Ectodermal cell (in vitro differentiated cells): ENCODE data around the gene GUK1.

ENCODE experiments used
- H3K27ac ChIP-seq: 2 replicates; pipeline ENCODE4 v1.7.0; 2013; ENCODE audit warnings: mild to moderate bottlenecking, low read depth, low read length; ENCODE audit not compliant: insufficient read depth, poor library complexity, severe bottlenecking
- H3K27me3 ChIP-seq: 2 replicates; pipeline ENCODE4 v1.7.0; 2013; ENCODE audit warnings: mild to moderate bottlenecking, low read length; ENCODE audit not compliant: insufficient read depth, control insufficient read depth, poor library complexity, severe bottlenecking
- H3K36me3 ChIP-seq: one replicate; pipeline ENCODE4 v1.7.0; 2013; ENCODE audit warnings: low read length; ENCODE audit not compliant: control insufficient read depth, insufficient read depth
- H3K4me1 ChIP-seq: one replicate; pipeline ENCODE4 v1.7.0; 2013; ENCODE audit warnings: low read length; ENCODE audit not compliant: control insufficient read depth, insufficient read depth
- H3K4me3 ChIP-seq: 2 replicates; pipeline ENCODE4 v1.7.0; 2013; ENCODE audit warnings: low read depth, low read length, control low read depth; ENCODE audit not compliant: insufficient read depth
- H3K9me3 ChIP-seq: 2 replicates; pipeline ENCODE4 v1.7.0; 2013; ENCODE audit warnings: mild to moderate bottlenecking, low read length, moderate library complexity; ENCODE audit not compliant: control insufficient read depth
- WGBS, 2 experiments: methylation state at CpG; one replicate each; pipeline ENCODE4 v1.1.7; 2013; ENCODE audit warnings: missing lambda C conversion rate in 2 of 2; 5-methylcytosine and 5-hydroxymethylcytosine counted together

Gene GUK1

GRCh38 chr1:228096416-228097332 lies 43.4 kb upstream of the GUK1 start:
- no peaks in the 10 kb centered on the region for H3K4me1 ChIP-seq
- peaks cover 33% of the 10 kb centered on the region for H3K36me3 ChIP-seq
- 94 to 96% methylated on average over 13 of the region's 13 CpGs for WGBS, 2 experiments
- no peak overlapping the region for H3K4me3 ChIP-seq
- no peaks in the 10 kb centered on the region for H3K9me3 ChIP-seq
- no peak overlapping the region for H3K27ac ChIP-seq
- no peaks in the 10 kb centered on the region for H3K27me3 ChIP-seq

DNA sequence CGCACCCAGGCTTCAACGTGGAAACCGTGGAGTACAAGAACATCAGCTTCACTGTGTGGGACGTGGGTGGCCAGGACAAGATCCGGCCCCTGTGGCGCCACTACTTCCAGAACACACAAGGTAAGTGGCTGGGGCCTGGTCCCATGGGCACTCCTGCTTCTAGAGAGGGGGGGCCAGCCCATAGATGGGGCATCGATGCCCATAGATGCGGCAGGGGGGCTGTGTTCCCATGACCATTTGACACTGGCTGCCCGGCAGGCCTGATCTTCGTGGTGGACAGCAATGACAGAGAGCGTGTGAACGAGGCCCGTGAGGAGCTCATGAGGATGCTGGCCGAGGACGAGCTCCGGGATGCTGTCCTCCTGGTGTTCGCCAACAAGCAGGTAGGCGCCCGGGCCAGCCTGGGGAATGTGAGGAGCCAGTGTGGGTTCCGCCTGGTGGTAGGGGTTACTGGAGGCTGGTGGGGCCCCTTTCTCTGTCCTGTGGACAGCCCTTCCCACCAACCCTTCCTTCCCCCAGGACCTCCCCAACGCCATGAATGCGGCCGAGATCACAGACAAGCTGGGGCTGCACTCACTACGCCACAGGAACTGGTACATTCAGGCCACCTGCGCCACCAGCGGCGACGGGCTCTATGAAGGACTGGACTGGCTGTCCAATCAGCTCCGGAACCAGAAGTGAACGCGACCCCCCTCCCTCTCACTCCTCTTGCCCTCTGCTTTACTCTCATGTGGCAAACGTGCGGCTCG lies 42.6 kb upstream of the GUK1 start:
- WGBS, 2 experiments: 95 to 96% methylated on average over 34 of the region's 34 CpGs
- H3K27me3 ChIP-seq: no peaks in the 10 kb centered on the region
- H3K36me3 ChIP-seq: peaks cover 33% of the 10 kb centered on the region
- no peak overlapping the region for H3K4me3 ChIP-seq
- no peaks in the 10 kb centered on the region for H3K4me1 ChIP-seq
- no peaks in the 10 kb centered on the region for H3K9me3 ChIP-seq
- H3K27ac ChIP-seq: no peak overlapping the region

- WGBS, 2 experiments: 95% methylated on average over 28 of the region's 28 CpGs
- H3K27ac ChIP-seq: no peak overlapping the region
- no peaks in the 10 kb centered on the region for H3K9me3 ChIP-seq
- no peaks in the 10 kb centered on the region for H3K4me1 ChIP-seq
- H3K27me3 ChIP-seq: no peaks in the 10 kb centered on the region
- H3K36me3 ChIP-seq: peaks cover 33% of the 10 kb centered on the region
- no peak overlapping the region for H3K4me3 ChIP-seq
Observed at GRCh38 chr1:228098323-228098931, 41.7 kb upstream of the GUK1 start.

- 93 to 94% methylated on average over 4 of the region's 4 CpGs for whole genome bisulfite sequencing, 2 experiments
- peaks cover 33% of the 10 kb centered on the region for H3K36me3 ChIP-seq
- H3K27me3 ChIP-seq: no peaks in the 10 kb centered on the region
- H3K4me1 ChIP-seq: no peaks in the 10 kb centered on the region
- H3K4me3 ChIP-seq: no peak overlapping the region
- no peaks in the 10 kb centered on the region for H3K9me3 ChIP-seq
- H3K27ac ChIP-seq: no peak overlapping the region
Observed at GRCh38 chr1:228099331-228099732, 40.7 kb upstream of the GUK1 start.

DNA sequence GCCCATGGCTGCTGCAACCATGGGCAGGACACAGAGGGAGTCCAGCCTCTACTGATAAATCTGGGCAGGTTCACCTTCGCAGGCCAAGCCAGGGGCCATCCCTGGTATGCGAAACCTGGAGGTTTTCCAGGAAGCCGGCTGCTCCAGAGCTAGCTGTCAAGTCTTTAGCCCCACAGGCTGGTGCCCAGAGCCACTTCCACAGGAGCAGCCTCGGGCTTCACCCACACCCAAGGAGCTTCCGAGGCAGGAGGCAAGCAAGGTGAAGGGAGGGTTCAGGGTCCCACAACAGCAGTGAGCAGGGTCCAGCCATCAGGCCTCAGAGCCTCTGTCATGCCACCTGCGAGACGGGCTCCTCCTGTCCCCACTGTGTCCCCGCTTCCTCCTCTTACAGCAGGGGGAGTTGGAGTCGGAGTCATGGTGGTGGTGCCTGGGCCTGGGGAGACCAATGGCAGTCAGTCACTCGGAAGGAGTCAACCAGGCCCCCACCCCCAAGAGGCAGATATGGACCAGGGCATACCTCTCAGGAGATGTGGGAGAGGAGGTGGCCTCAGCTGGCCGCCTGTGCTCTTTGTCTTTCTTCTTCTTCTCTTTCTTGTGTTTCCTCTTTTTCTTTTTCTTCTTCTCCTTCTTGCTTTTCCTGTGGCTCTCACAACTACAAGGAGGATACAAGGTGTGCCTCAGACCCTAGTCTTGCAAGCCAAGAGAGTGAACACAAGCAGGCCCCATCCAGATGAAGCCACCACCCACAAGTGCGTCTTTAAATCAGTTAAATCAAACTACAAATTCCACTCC lies 39.1 kb upstream of the GUK1 start:
- H3K9me3 ChIP-seq: no peaks in the 10 kb centered on the region
- no peaks in the 10 kb centered on the region for H3K4me1 ChIP-seq
- no peaks in the 10 kb centered on the region for H3K27me3 ChIP-seq
- no peak overlapping the region for H3K4me3 ChIP-seq
- 92 to 96% methylated on average over 12 of the region's 12 CpGs for WGBS, 2 experiments
- peaks cover 33% of the 10 kb centered on the region for H3K36me3 ChIP-seq
- H3K27ac ChIP-seq: no peak overlapping the region

DNA sequence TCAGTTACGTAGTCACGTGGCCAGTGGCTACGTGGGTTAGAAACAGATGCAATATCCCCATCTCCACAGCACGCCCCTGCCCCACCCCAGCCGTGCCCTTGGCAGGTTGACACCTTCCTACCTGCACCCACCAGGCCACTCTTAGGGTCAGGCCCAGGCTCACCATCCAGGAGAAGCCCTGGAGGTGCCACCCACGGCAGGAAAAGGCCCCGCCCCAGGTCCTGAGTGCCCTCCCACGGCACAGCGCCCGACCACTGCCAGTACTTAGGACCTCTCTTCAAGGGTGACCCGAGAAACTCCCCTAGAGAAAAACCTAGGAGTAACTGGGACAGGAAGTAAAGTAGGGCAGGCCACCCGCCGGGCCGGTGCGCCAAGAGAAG lies 38.5 kb upstream of the GUK1 start:
- H3K9me3 ChIP-seq: no peaks in the 10 kb centered on the region
- H3K4me1 ChIP-seq: no peaks in the 10 kb centered on the region
- H3K27ac ChIP-seq: no peak overlapping the region
- WGBS, 2 experiments: 79 to 82% methylated on average over 15 of the region's 15 CpGs
- H3K27me3 ChIP-seq: no peaks in the 10 kb centered on the region
- H3K4me3 ChIP-seq: peak overlapping the region; percentile 83
- peaks cover 38% of the 10 kb centered on the region for H3K36me3 ChIP-seq

GRCh38 chr1:228101994-228102790 lies 37.9 kb upstream of the GUK1 start:
- no peaks in the 10 kb centered on the region for H3K27me3 ChIP-seq
- WGBS, 2 experiments: 9 to 10% methylated on average over 73 of the region's 73 CpGs
- no peaks in the 10 kb centered on the region for H3K9me3 ChIP-seq
- H3K36me3 ChIP-seq: peaks cover 35% of the 10 kb centered on the region
- H3K4me3 ChIP-seq: peak overlapping the region; percentile 83
- no peak overlapping the region for H3K27ac ChIP-seq
- no peaks in the 10 kb centered on the region for H3K4me1 ChIP-seq

GRCh38 chr1:228102791-228103620 lies 37.1 kb upstream of the GUK1 start, which contains the start of gene C1orf35:
Gene C1orf35, minus strand, starts transcription at chr1:228103325. Its CDS starts 98 bp downstream, at chr1:228103227.
- Histone ChIP-seq H3K27ac (peak within 1 kb of the TSS; percentile 6), H3K4me1 (no peaks in the 10 kb centered on the region), H3K27me3 (no peaks in the 10 kb centered on the region), H3K9me3 (no peaks in the 10 kb centered on the region), H3K36me3 (peaks cover 27% of the 10 kb centered on the region), H3K4me3 (peak within 1 kb of the TSS; percentile 83)
- 0% methylated on average over 102 to 104 of the region's 104 CpGs for WGBS, 2 experiments
